HepG2 (cell line): ENCODE measurements around the gene KLHL21. TPM values are rescaled to one million over a fixed set of nuclear protein-coding genes. Genes with fewer than 3 reads are reported as not detected.

Source experiments
- ASH2L ChIP-seq: fragments of 300-600, 200-600 bp; sonication (generic); IDR thresholded peaks from 2 replicates; pipeline ENCODE4 v1.7.0; 2017; ENCODE audit warnings: low read depth, mild to moderate bottlenecking, moderate library complexity, mixed read lengths, low read length; ENCODE audit not compliant: insufficient read length
- CHCHD3 ChIP-seq: sonication (generic); formaldehyde crosslinking; IDR thresholded peaks from 2 replicates; pipeline ENCODE4 v1.8.0; 2022; ENCODE audit warnings: mild to moderate bottlenecking, missing genetic modification reagents, moderate library complexity
- CTCF ChIP-seq: sonication (generic); formaldehyde crosslinking; IDR thresholded peaks from 2 replicates; pipeline ENCODE4 v1.5.0; 2020; ENCODE audit warnings: mild to moderate bottlenecking, missing genetic modification reagents, moderate library complexity
- HIC2 ChIP-seq: sonication (generic); formaldehyde crosslinking; IDR thresholded peaks from 2 replicates; pipeline ENCODE4 v1.9.0; 2022; ENCODE audit warnings: low read depth, missing genetic modification reagents
- HNRNPUL1 ChIP-seq: fragments of 200-400 bp; formaldehyde crosslinking; IDR thresholded peaks from 2 replicates; pipeline ENCODE4 v1.6.1; 2017; ENCODE audit warnings: low read depth, mild to moderate bottlenecking, low read length, moderate library complexity
- IRF1 ChIP-seq: sonication (generic); formaldehyde crosslinking; IDR thresholded peaks from 2 replicates; pipeline ENCODE4 v1.4.0; 2020; ENCODE audit warnings: low read depth, mild to moderate bottlenecking, missing genetic modification reagents
- MED1 ChIP-seq: sonication (generic); formaldehyde crosslinking; IDR thresholded peaks from 2 replicates; pipeline ENCODE4 v1.4.0; 2020; ENCODE audit warnings: missing genetic modification reagents
- MLLT10 ChIP-seq: sonication (generic); formaldehyde crosslinking; IDR thresholded peaks from 2 replicates; pipeline ENCODE4 v1.4.0; 2020; ENCODE audit warnings: missing genetic modification reagents
- PBX3 ChIP-seq: sonication (generic); formaldehyde crosslinking; IDR thresholded peaks from 2 replicates; pipeline ENCODE4 v1.8.1; 2023; ENCODE audit warnings: missing genetic modification reagents, inconsistent platforms, borderline replicate concordance
- RARG ChIP-seq: sonication (generic); formaldehyde crosslinking; IDR thresholded peaks from 2 replicates; pipeline ENCODE4 v1.4.0; 2020; ENCODE audit warnings: low read depth, mild to moderate bottlenecking, missing genetic modification reagents
- RBAK ChIP-seq: sonication (generic); formaldehyde crosslinking; IDR thresholded peaks from 2 replicates; pipeline ENCODE4 v1.5.1; 2020; ENCODE audit warnings: mild to moderate bottlenecking, missing genetic modification reagents
- SPEN ChIP-seq: sonication (generic); formaldehyde crosslinking; IDR thresholded peaks from 2 replicates; pipeline ENCODE4 v1.5.1; 2020; ENCODE audit warnings: low read depth, mild to moderate bottlenecking, missing genetic modification reagents
- ZNF407 ChIP-seq: sonication (generic); formaldehyde crosslinking; IDR thresholded peaks from one replicate; pipeline ENCODE4 v1.5.1; 2020; ENCODE audit warnings: mild to moderate bottlenecking, missing genetic modification reagents; ENCODE audit errors: not compliant biosample characterization
- ZNF44 ChIP-seq: sonication (generic); formaldehyde crosslinking; IDR thresholded peaks from 2 replicates; pipeline ENCODE4 v1.5.1; 2020; ENCODE audit warnings: mild to moderate bottlenecking, missing genetic modification reagents
- ZSCAN29 ChIP-seq: sonication (generic); formaldehyde crosslinking; conservative IDR thresholded peaks from 2 replicates; pipeline ENCODE4 v1.4.0; 2020; ENCODE audit warnings: mild to moderate bottlenecking, missing genetic modification reagents
- polyA plus RNA-seq, 8 experiments: library from polyadenylated mRNA; depleted of rRNA in 3 of 8; stranded (reverse) in 7 of 8; unstranded in 1 of 8; fragments of >200 nt; fragmentation: Illumina TruSeq in 4 of 8; extraction: Trizol in 4 of 8; gene quantifications; 2 replicates each; pipeline versions ENCODE4 v1.2.1 to v1.2.3, GENCODE V29; 2011 to 2016; ENCODE audit warnings: low read depth in 4 of 8, missing spikeins in 1 of 8, mixed read lengths in 1 of 8; ENCODE audit not compliant: insufficient read depth in 1 of 8
- total RNA-seq, 5 experiments: library from RNA; depleted of rRNA; stranded (reverse); fragments of >200 nt; fragmentation: Illumina TruSeq; extraction: Trizol; gene quantifications; 2 replicates each; pipeline ENCODE4 v1.2.3, GENCODE V29; 2016; ENCODE audit warnings: low read depth in 1 of 5

The KLHL21 gene
- total and polyA plus RNA-seq, 2 of the 13 experiments (the other 11 are each of a cell fraction or from before 2014, with no cell fraction given) = 14.8 to 25.0 TPM

DNA sequence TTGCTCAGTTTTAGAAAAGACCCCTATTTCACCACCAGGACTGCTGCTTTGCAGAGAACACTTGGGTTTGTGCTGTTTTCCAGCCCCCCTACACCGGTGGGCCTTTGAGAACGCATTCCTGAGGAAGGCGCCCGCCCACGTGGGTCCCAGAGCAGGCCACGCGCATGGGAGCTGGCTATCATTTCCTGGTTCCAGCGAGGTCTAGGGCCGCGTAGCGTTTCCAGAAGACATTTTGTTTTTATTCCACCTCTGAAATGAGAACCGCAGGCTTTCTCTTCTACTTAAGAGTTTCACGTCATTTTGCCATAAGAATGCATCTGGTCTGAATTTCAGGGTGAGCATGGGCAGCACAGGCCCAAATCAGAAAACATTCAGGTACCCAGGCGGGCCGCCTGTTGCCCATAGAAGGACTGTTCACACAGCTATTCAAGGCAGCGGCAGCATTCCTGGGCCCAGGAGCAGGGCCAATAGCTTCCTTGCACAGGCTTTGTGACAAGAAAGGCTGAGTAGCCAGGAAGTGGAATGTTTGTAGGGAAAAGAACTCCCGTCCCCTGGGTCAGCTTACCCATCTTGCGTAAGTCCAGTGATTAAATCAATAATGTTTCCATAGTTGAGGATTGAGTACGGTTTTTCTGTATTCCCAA lies 1.4 kb upstream of the KLHL21 start (continued):
- TF ChIP-seq ZNF407 (CRISPR knock-in tag) = no peak
- no peak for TF ChIP-seq IRF1 (CRISPR knock-in tag)
- no peak for TF ChIP-seq MLLT10 (CRISPR knock-in tag)
- TF ChIP-seq RARG = no peak
- TF ChIP-seq HIC2 = no peak
- TF ChIP-seq PBX3 (CRISPR knock-in tag) = no peak
- no peak for TF ChIP-seq RBAK (CRISPR knock-in tag)
- TF ChIP-seq MED1 (CRISPR knock-in tag) = peak; percentile 88
- TF ChIP-seq SPEN (CRISPR knock-in tag) = no peak; the same call in 1 of the 2 replicates
- TF ChIP-seq CTCF (CRISPR knock-in tag) = no peak
- no peak for TF ChIP-seq ZSCAN29 (CRISPR knock-in tag)
- TF ChIP-seq ZNF44 (CRISPR knock-in tag) = no peak
- TF ChIP-seq ASH2L = no peak
- TF ChIP-seq HNRNPUL1 = no peak
- TF ChIP-seq CHCHD3 (CRISPR knock-in tag) = no peak
